Measurements from ENCODE around the gene FMN2. TPM values are rescaled to one million over a fixed set of nuclear protein-coding genes. Genes with fewer than 3 reads are reported as not detected.

FMN2 gene
- total RNA-seq, 1 experiment from 2014 or later: 0.59 TPM

DNA sequence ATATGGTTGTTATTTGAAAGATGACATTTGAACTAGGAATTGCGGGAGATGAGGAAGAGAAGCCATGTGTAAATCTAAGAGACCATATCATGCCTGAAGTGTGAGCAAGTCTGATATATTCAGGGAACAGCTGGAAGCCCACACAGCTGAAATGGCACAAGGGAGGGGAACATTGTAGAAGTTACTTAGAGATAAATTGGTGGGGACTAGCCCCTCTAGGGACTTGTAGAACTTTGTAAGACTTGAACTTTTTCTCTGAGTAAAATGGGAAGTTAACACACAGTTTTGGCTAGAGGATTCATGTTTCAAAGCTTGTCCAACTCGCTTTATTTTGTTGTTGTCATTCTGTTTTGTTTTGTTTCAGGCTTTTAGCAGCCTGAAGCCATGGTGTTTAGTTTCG lies 216.4 kb downstream of the FMN2 start:
- no CpG with 5 or more reads among the region's 3 CpGs for WGBS (ENCODE audit: extremely low coverage, insufficient read length, low lambda C conversion rate)
- no peak overlapping the region for H2BK15ac ChIP-seq (ENCODE audit: low read depth, low read length)
- H3K27me3 Mint-ChIP-seq (ENCODE audit: low read depth): no peaks in the 10 kb centered on the region
- no peak overlapping the region for H3K27ac ChIP-seq (ENCODE audit: insufficient read length, low read depth, low read length)
- no peak for DNase-seq
- no peaks in the 10 kb centered on the region for H3K79me2 ChIP-seq (ENCODE audit: insufficient read depth, low read length)
- H3K36me3 Mint-ChIP-seq (ENCODE audit: insufficient read depth in 1 of 3, low read depth in 3 of 3): no peaks in the 10 kb centered on the region; a peak in 1 of 7 replicates
- H3K23ac ChIP-seq (ENCODE audit: insufficient read length, low read depth, low read length): no peak overlapping the region
- no peak overlapping the region for H2BK120ac ChIP-seq (ENCODE audit: low read depth, low read length, poor library complexity, severe bottlenecking)
- H4K5ac ChIP-seq (ENCODE audit: insufficient read length, low read depth, low read length): no peak overlapping the region
- H3T11ph ChIP-seq (ENCODE audit: low read length): no peak overlapping the region
- no peaks in the 10 kb centered on the region for H3K79me1 ChIP-seq (ENCODE audit: insufficient read depth, low read depth, low read length, poor library complexity, severe bottlenecking)
- no peak overlapping the region for H2AFZ ChIP-seq (ENCODE audit: low read length)
- no peak overlapping the region for H3K18ac ChIP-seq (ENCODE audit: insufficient read length, low read depth, low read length)
- H3K4me1 Mint-ChIP-seq: peaks cover 32 to 34% of the 10 kb centered on the region in 2 experiments
- H3K4me2 ChIP-seq (ENCODE audit: insufficient read depth, insufficient read length, low read length): no peak overlapping the region
- no peak overlapping the region for H3K14ac ChIP-seq (ENCODE audit: insufficient read depth, low read length)
- no peak overlapping the region for H2BK5ac ChIP-seq (ENCODE audit: insufficient read length, low read length)
- H2BK12ac ChIP-seq (ENCODE audit: insufficient read length, low read depth, low read length): no peak overlapping the region
- no peaks in the 10 kb centered on the region for H3K27me3 ChIP-seq (ENCODE audit: insufficient read depth, low read length)
- no peaks in the 10 kb centered on the region for H3K9me3 ChIP-seq (ENCODE audit: control insufficient read depth, low read depth, low read length)
- no peak overlapping the region for H3K4me3 Mint-ChIP-seq
- H3K56ac ChIP-seq (ENCODE audit: insufficient read length, low read depth, low read length): no peak overlapping the region
- peaks cover 3% of the 10 kb centered on the region; the same call in 1 of the 2 replicates for H3K4me1 ChIP-seq (ENCODE audit: insufficient read depth, low read length)
- H3K27ac Mint-ChIP-seq: no peak overlapping the region
- no peak overlapping the region for H2AK5ac ChIP-seq (ENCODE audit: insufficient read length, low read length)
- H4K20me1 ChIP-seq (ENCODE audit: control insufficient read depth, insufficient read depth, insufficient read length): no peaks in the 10 kb centered on the region
- H3K4ac ChIP-seq (ENCODE audit: low read depth, low read length): no peak overlapping the region
- H3K9ac ChIP-seq (ENCODE audit: extremely low read depth, insufficient read length, low read length): no peak overlapping the region
- TF ChIP-seq CTCF (conservative IDR thresholded peaks at IDR 0.05): no peak
- H4K91ac ChIP-seq (ENCODE audit: insufficient read length, low read depth, low read length): no peak overlapping the region
- H2BK20ac ChIP-seq (ENCODE audit: low read depth, low read length, poor library complexity, severe bottlenecking): no peak overlapping the region
- no peak overlapping the region for H4K8ac ChIP-seq (replicated peaks; ENCODE audit: insufficient read length, low read depth, low read length)
- peaks cover 0 to 3% of the 10 kb centered on the region in 2 experiments; a peak in 2 of 5 replicates for H3K9me3 Mint-ChIP-seq
- no peaks in the 10 kb centered on the region for H3K23me2 ChIP-seq (ENCODE audit: insufficient read length, low read depth, low read length, poor library complexity, severe bottlenecking)
